SU-DHL-6 (cell line): ENCODE results near the gene CLK2.

ENCODE experiments used
- H2AFZ ChIP-seq: fragments of 200-600 bp; sonication (generic); 2 replicates; pipeline ENCODE4 v1.6.1; 2014; ENCODE audit warnings: low read depth, mild to moderate bottlenecking, moderate library complexity, mixed read lengths, antibody characterized with exemption, low read length; ENCODE audit not compliant: severe bottlenecking
- H3F3A ChIP-seq: fragments of 200-600 bp; shearing (Covaris generic); 2 replicates; pipeline ENCODE4 v1.6.0; 2016; ENCODE audit warnings: antibody characterized with exemption, mild to moderate bottlenecking; ENCODE audit not compliant: insufficient read depth
- H3K27ac ChIP-seq: fragments of 200-600 bp; sonication (generic); 2 replicates; pipeline ENCODE4 v1.5.1; 2016; ENCODE audit warnings: low read depth, mild to moderate bottlenecking, low read length, moderate library complexity, mixed read lengths
- H3K27me3 ChIP-seq: fragments of 200-600 bp; sonication (generic), shearing (Covaris generic); 2 replicates; pipeline ENCODE4 v1.6.0; 2014; ENCODE audit warnings: mild to moderate bottlenecking, low read length
- H3K36me3 ChIP-seq: fragments of 200-600 bp; sonication (generic); 2 replicates; pipeline ENCODE4 v1.6.1; 2014; ENCODE audit warnings: mild to moderate bottlenecking, low read length, mixed read lengths
- H3K4me2 ChIP-seq: fragments of 300-600, 200-600 bp; shearing (Covaris generic), sonication (generic); 2 replicates; pipeline ENCODE4 v1.6.0; 2014; ENCODE audit warnings: low read length, low read depth, mild to moderate bottlenecking; ENCODE audit not compliant: poor library complexity, severe bottlenecking
- H3K4me3 ChIP-seq: fragments of 200-600 bp; sonication (generic); 2 replicates; pipeline ENCODE4 v1.5.1; 2014; ENCODE audit warnings: antibody characterized with exemption, low read length, mild to moderate bottlenecking, mixed read lengths; ENCODE audit not compliant: insufficient read depth, poor library complexity, severe bottlenecking
- H3K79me2 ChIP-seq: fragments of 200-600 bp; sonication (generic); 2 replicates; pipeline ENCODE4 v1.6.1; 2014; ENCODE audit warnings: mild to moderate bottlenecking, low read length, moderate library complexity; ENCODE audit not compliant: insufficient read depth
- H3K9ac ChIP-seq: fragments of 200-600 bp; sonication (generic); 2 replicates; pipeline ENCODE4 v1.7.0; 2014; ENCODE audit warnings: mild to moderate bottlenecking, low read length
- H3K9me2 ChIP-seq: fragments of 200-600 bp; sonication (generic); replicated peaks from 2 replicates; pipeline ENCODE4 v1.6.1; 2014; ENCODE audit warnings: low read length; ENCODE audit not compliant: insufficient read depth
- H3K9me3 ChIP-seq: fragments of 200-600 bp; sonication (generic); 2 replicates; pipeline ENCODE4 v1.6.1; 2014; ENCODE audit warnings: low read length, mixed read lengths; ENCODE audit not compliant: insufficient read depth
- H4K20me1 ChIP-seq: fragments of 200-600 bp; sonication (generic); 2 replicates; pipeline ENCODE4 v1.6.1; 2014; ENCODE audit warnings: low read depth, mild to moderate bottlenecking, antibody characterized with exemption, low read length, moderate library complexity, mixed read lengths
- CTCF ChIP-seq: fragments of 200-600 bp; sonication (generic); IDR thresholded peaks from one replicate; pipeline ENCODE4 v1.5.1; 2017; ENCODE audit warnings: antibody characterized with exemption, mild to moderate bottlenecking, low read length, moderate library complexity; ENCODE audit not compliant: insufficient read depth, poor library complexity, severe bottlenecking
- EZH2phosphoT487 ChIP-seq: fragments of 200-600 bp; sonication (generic), shearing (Covaris generic); conservative IDR thresholded peaks from 2 replicates; pipeline ENCODE4 v1.6.1; 2018; ENCODE audit warnings: mild to moderate bottlenecking, antibody characterized with exemption, low read length, moderate library complexity, mixed read lengths

Gene CLK2

GRCh38 chr1:155296661-155297060 is 23.4 kb upstream of the CLK2 start:
- Histone ChIP-seq H3K4me2 (no peak overlapping the region), H3K27ac (no peak overlapping the region), H3K27me3 (no peaks in the 10 kb centered on the region), H4K20me1 (no peaks in the 10 kb centered on the region), H3K9ac (no peak overlapping the region), H3K79me2 (no peaks in the 10 kb centered on the region), H3F3A (no peaks in the 10 kb centered on the region), H3K9me3 (no peaks in the 10 kb centered on the region), H3K9me2 (no peaks in the 10 kb centered on the region), H3K4me3 (no peak overlapping the region), H3K36me3 (no peaks in the 10 kb centered on the region), H2AFZ (no peak overlapping the region)
- TF ChIP-seq EZH2phosphoT487 (no peak), CTCF (no peak)

- Histone ChIP-seq H4K20me1 (no peaks in the 10 kb centered on the region), H3K4me2 (no peak overlapping the region), H3F3A (no peaks in the 10 kb centered on the region), H3K9ac (no peak overlapping the region), H3K27ac (no peak overlapping the region), H2AFZ (no peak overlapping the region), H3K79me2 (no peaks in the 10 kb centered on the region), H3K27me3 (no peaks in the 10 kb centered on the region), H3K4me3 (no peak overlapping the region), H3K9me2 (no peaks in the 10 kb centered on the region), H3K36me3 (no peaks in the 10 kb centered on the region), H3K9me3 (no peaks in the 10 kb centered on the region)
- no peak for TF ChIP-seq CTCF
- TF ChIP-seq EZH2phosphoT487 = no peak
Observed at GRCh38 chr1:155295942-155296267, 22.6 kb upstream of the CLK2 start.

GRCh38 chr1:155295183-155295941 is 22.1 kb upstream of the CLK2 start:
- Histone ChIP-seq H3K9me2 (no peaks in the 10 kb centered on the region), H3K79me2 (no peaks in the 10 kb centered on the region), H4K20me1 (no peaks in the 10 kb centered on the region), H3K9me3 (no peaks in the 10 kb centered on the region), H3K4me3 (no peak overlapping the region), H3K27ac (no peak overlapping the region), H3K27me3 (no peaks in the 10 kb centered on the region), H3K9ac (no peak overlapping the region), H3F3A (no peaks in the 10 kb centered on the region), H3K4me2 (no peak overlapping the region), H3K36me3 (no peaks in the 10 kb centered on the region), H2AFZ (no peak overlapping the region)
- no peak for TF ChIP-seq EZH2phosphoT487
- TF ChIP-seq CTCF = no peak
